Right cardiac atrium (tissue), 5 donors: ENCODE results near the gene DIS3L2. TPM values are rescaled to one million over a fixed set of nuclear protein-coding genes. Genes with fewer than 3 reads are reported as not detected.

Source experiments
- ATAC-seq, 2 donors: fragments of 200-7000 bp; cut with Tn5 transposase; one replicate each; pipeline versions ENCODE4 v1.8.0 to v1.9.1; 2020; ENCODE audit warnings: moderate library complexity in 2 of 2, mild to moderate bottlenecking in 1 of 2
- DNase-seq, 3 donors: peaks; one replicate each; pipeline ENCODE4 v3.0.0-alpha.2; 2020
- H3K27ac ChIP-seq: one replicate; pipeline ENCODE4 v1.5.1; 2013; ENCODE audit warnings: mild to moderate bottlenecking, low read length, control low read depth, moderate library complexity
- H3K27me3 ChIP-seq: one replicate; pipeline ENCODE4 v1.6.1; 2013; ENCODE audit not compliant: control insufficient read depth, insufficient read depth
- H3K4me1 ChIP-seq: one replicate; pipeline ENCODE4 v1.6.1; 2013; ENCODE audit warnings: low read length; ENCODE audit not compliant: control insufficient read depth, insufficient read depth
- H3K4me3 ChIP-seq: one replicate; pipeline ENCODE4 v1.5.1; 2013; ENCODE audit warnings: low read length, control low read depth
- H3K9me3 ChIP-seq: one replicate; pipeline ENCODE4 v1.6.1; 2013; ENCODE audit warnings: low read length; ENCODE audit not compliant: control insufficient read depth
- WGBS: extraction: QIAGEN DNeasy Blood & Tissue Kit; methylation state at CpG from one replicate; pipeline ENCODE4 v1.1.7; 2013; 5-methylcytosine and 5-hydroxymethylcytosine counted together
- intact Hi-C, 4 donors: fragments of 100-400 bp; cut with DNase I; formaldehyde crosslinking; loops; one replicate each; pipeline versions ENCODE4 v1.11.0 to v1.14.0; 2022 to 2023
- polyA plus RNA-seq: library from polyadenylated mRNA; stranded (reverse); fragments of 200-250 nt; gene quantifications from one replicate; pipeline ENCODE4 v1.2.3, GENCODE V29; 2013
- total RNA-seq, 4 donors: library from RNA; stranded (reverse); fragmentation: NEBNext Ultra II Directional; extraction: Animal tissue kit (Norgen Biotek cat#: 25700); gene quantifications; one replicate each; pipeline ENCODE4 v1.2.1, GENCODE V29; 2021
- donor health status: healthy with polysubstance abuse.
- donor health status: DM: no; HTN: yes; CAD: no.
- donor health status: DM: no; HTN: no; CAD: no.
- donor health status: DM: no; HTN: yes; CAD: no; lungs with severe emphysema.
- donor health status: DM: yes; HTN: yes; CAD: no.

Gene DIS3L2
- total and polyA plus RNA-seq, 5 donors = 11.0 to 25.4 (median 20.5) TPM

DNA sequence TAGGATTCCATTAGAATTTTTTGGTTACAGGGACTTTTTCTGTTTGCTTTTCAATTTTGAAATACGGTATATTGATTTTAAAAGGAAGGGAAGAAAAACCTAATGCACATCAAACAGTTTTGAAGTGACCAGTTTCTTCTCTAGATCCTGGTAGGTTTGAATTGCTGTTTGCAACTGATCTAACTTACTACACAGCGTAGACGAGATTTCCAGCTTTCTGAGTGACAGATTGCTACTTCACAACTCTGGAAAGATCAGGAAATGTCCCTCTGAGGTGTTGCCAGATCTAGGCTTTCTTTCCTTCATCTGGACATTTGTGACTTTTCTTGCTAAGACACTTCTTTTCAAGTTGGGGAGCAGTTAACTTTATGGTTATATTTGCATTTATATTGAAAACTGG lies 112.2 kb downstream of the DIS3L2 start:
- no peaks in the 10 kb centered on the region for H3K27me3 ChIP-seq
- intact Hi-C loops = no loop called here
- no peak for ATAC-seq
- no peak for DNase-seq
- WGBS = 77% methylated on average over 3 of the region's 3 CpGs
- H3K4me3 ChIP-seq = no peak overlapping the region
- peaks cover 5% of the 10 kb centered on the region for H3K4me1 ChIP-seq
- no peak overlapping the region for H3K27ac ChIP-seq
- no peaks in the 10 kb centered on the region for H3K9me3 ChIP-seq

DNA sequence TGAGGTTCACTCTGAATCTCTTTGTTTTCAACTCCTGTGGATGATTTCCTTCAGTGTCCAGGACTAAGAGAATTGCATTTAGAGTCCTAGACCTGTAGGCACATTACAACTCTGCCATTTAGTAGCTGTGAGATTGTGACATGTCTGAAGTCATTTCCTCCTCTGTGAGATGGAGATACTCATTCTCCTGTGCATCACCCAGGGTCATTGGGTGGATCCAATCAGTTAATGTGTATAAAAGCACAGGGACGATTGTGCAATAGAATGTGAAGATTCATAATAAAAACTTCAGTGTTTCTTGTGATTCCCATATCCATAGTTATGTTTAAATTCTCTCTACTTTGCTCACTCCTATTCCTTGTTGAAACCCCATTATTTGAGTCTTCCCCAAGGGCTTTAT lies 113.6 kb downstream of the DIS3L2 start:
- 56% methylated on average over 1 of the region's 1 CpG for WGBS
- Histone ChIP-seq H3K4me3 (no peak overlapping the region), H3K27me3 (no peaks in the 10 kb centered on the region), H3K9me3 (no peaks in the 10 kb centered on the region), H3K4me1 (peaks cover 5% of the 10 kb centered on the region), H3K27ac (no peak overlapping the region)
- ATAC-seq = peak in 1 of 2 donors; percentile 78
- no peak for DNase-seq
- intact Hi-C loops = no loop called here

DNA sequence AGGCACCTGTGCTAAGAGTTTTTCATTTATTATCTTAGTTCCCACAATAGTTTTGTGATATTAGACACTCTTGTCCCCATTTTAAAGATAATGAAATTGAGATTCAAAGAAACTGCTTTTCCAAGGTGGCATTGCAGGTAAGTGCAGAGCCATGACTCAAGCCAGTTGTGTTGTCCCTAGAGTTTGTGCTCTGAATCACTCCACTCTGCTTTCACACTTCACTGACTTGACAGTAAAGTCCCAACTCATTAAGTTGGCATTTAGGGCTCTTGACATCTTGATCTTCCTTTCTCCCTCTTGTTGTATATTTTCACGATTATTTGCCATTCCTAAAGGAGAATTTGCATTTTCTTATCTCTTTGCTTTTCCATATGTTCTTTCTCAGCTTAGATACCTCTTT lies 114.3 kb downstream of the DIS3L2 start:
- DNase-seq (no peak), ATAC-seq (no peak)
- Histone ChIP-seq H3K27ac (no peak overlapping the region), H3K9me3 (no peaks in the 10 kb centered on the region), H3K4me3 (no peak overlapping the region), H3K4me1 (peaks cover 5% of the 10 kb centered on the region), H3K27me3 (no peaks in the 10 kb centered on the region)
- intact Hi-C loops = no loop called here
- 90% methylated on average over 1 of the region's 1 CpG for WGBS

DNA sequence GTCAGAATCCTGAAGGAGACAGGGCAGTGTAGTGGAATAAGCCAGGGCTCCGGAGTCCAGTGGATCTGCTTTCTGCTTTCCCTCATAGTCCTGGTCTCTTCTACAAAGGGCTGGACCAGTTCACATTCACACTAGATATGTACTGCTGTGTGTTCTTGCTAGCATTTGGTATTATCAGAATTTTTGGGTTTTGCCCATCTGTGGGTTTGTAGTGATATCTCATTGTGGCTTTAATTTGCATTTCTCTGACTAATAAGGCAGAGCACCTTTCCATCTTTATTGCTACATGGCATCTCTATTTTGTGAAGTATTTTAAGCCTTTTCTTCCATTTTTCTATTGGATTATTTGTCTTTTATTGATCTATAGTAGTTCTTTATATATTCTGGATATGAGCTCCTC lies 114.8 kb downstream of the DIS3L2 start:
- no peak overlapping the region for H3K27ac ChIP-seq
- WGBS = 96% methylated on average over 1 of the region's 1 CpG
- H3K27me3 ChIP-seq = no peaks in the 10 kb centered on the region
- DNase-seq (no peak), ATAC-seq (no peak)
- H3K4me3 ChIP-seq = no peak overlapping the region
- H3K4me1 ChIP-seq = peaks cover 5% of the 10 kb centered on the region
- no peaks in the 10 kb centered on the region for H3K9me3 ChIP-seq
- intact Hi-C loops = no loop called here

GRCh38 chr2:232076736-232077135 lies 115.2 kb downstream of the DIS3L2 start:
- Histone ChIP-seq H3K27me3 (no peaks in the 10 kb centered on the region), H3K27ac (no peak overlapping the region), H3K9me3 (no peaks in the 10 kb centered on the region), H3K4me3 (no peak overlapping the region), H3K4me1 (peaks cover 5% of the 10 kb centered on the region)
- intact Hi-C loops = no loop called here
- 85% methylated on average over 3 of the region's 3 CpGs for WGBS
- no peak for ATAC-seq
- no peak for DNase-seq

GRCh38 chr2:232085164-232085563 lies 123.7 kb downstream of the DIS3L2 start:
- Histone ChIP-seq H3K4me1 (no peaks in the 10 kb centered on the region), H3K9me3 (no peaks in the 10 kb centered on the region), H3K4me3 (no peak overlapping the region), H3K27ac (no peak overlapping the region), H3K27me3 (no peaks in the 10 kb centered on the region)
- ATAC-seq (peak in 1 of 2 donors; percentile 37), DNase-seq (no peak)
- intact Hi-C loops = no loop called here
- 50% methylated on average over 5 of the region's 5 CpGs for WGBS

DNA sequence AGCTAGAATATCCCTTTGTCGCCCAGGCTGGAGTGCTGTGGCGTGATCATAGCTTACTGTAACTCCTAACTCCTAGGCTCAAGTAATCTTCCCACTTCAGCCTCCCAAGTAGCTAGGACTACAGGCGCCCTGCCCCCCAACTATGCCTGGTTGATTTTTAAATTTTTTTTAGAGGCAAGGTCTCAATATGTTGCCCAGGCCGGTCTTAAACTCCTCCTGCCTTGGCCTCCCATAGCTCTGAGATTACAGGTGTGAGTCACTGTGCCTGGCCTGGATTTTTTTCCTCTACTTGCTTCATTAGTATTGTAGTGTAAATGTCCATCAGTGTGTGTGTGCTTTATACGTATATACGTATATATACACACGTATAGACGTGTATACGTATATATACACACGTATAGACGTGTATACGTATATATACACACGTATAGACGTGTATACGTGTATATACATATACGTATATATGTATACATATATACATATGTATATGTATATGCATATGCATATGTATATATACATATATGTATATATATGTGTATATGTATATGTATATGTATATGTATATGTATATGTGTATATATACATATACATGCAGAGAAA lies 124.4 kb downstream of the DIS3L2 start:
- Histone ChIP-seq H3K4me3 (no peak overlapping the region), H3K9me3 (no peaks in the 10 kb centered on the region), H3K27ac (no peak overlapping the region), H3K4me1 (no peaks in the 10 kb centered on the region), H3K27me3 (no peaks in the 10 kb centered on the region)
- DNase-seq (no peak), ATAC-seq (no peak)
- intact Hi-C loops = no loop called here
- WGBS = 93% methylated on average over 16 of the region's 16 CpGs

DNA sequence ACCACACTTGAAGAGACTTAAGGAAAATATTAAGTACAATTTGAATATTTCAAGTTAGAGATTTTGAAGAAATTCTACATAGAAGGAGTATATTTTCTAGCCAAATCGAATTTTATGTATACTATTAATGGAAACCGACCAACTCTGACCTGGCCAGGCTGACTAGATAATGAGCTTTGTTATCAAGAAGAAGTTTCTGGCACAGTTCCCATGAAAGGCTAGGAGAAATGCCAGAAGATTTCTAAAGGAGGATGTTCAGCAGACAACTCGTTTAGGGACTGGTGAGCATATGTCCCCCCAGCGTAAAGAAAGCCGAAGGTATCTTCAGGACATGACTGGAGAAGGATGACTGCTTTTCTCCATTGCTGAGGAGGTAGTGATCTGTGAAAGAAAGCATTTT lies 127.3 kb downstream of the DIS3L2 start:
- intact Hi-C loops = no loop called here
- 38% methylated on average over 5 of the region's 5 CpGs for WGBS
- Histone ChIP-seq H3K27me3 (no peaks in the 10 kb centered on the region), H3K9me3 (no peaks in the 10 kb centered on the region), H3K4me3 (no peak overlapping the region), H3K4me1 (no peaks in the 10 kb centered on the region), H3K27ac (no peak overlapping the region)
- ATAC-seq = no peak
- no peak for DNase-seq

- DNase-seq (no peak), ATAC-seq (no peak)
- H3K27me3 ChIP-seq = no peaks in the 10 kb centered on the region
- 95% methylated on average over 3 of the region's 3 CpGs for WGBS
- H3K27ac ChIP-seq = no peak overlapping the region
- H3K9me3 ChIP-seq = no peaks in the 10 kb centered on the region
- H3K4me3 ChIP-seq = no peak overlapping the region
- no peaks in the 10 kb centered on the region for H3K4me1 ChIP-seq
- intact Hi-C loops = no loop called here
These were observed 132.7 kb downstream of the DIS3L2 start for GRCh38 chr2:232094201-232094600.

DNA sequence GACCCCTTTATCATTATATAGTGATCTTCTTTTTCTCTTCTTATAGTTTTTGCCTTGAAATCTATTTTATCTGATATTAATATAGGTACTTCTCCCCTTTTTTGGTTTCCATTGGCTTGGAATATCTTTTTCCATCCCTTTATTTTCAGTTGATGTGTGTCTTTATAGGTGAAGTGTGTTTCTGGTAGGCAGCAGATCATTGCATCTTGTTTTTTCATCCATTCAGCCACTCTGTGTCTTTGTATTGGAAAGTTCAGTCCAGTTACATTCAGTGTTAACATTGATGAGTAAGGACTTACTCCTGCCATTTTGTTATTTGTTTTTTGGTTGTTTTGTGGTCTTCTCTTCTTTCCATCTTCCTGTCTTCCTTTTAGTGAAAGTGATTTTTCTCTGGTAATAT lies 133.4 kb downstream of the DIS3L2 start:
- Histone ChIP-seq H3K9me3 (no peaks in the 10 kb centered on the region), H3K4me1 (no peaks in the 10 kb centered on the region), H3K4me3 (no peak overlapping the region), H3K27me3 (no peaks in the 10 kb centered on the region), H3K27ac (no peak overlapping the region)
- intact Hi-C loops = no loop called here
- ATAC-seq = no peak
- no peak for DNase-seq

DNA sequence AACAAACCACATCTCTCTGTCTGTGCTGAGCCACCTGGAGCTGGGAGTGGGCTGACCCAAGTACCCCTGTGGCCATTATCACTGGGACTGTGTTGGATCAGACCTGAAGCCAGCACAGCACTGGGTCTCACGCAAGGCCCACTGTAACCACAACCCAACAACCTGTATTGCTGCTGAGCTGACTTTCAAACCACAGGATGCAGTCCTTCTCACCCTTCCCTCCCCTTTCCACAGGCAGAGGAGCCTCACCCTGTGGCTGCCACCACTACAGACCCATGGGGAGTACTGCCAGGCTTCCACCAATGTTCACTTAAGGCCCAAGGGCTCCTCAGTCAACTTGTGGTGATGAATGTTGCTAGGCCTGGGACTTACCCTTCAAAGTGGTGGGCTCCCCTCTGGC lies 135.7 kb downstream of the DIS3L2 start:
- DNase-seq = no peak
- no peak overlapping the region for H3K4me3 ChIP-seq
- intact Hi-C loops = no loop called here
- no peaks in the 10 kb centered on the region for H3K4me1 ChIP-seq
- ATAC-seq = no peak
- no peak overlapping the region for H3K27ac ChIP-seq
- no peaks in the 10 kb centered on the region for H3K27me3 ChIP-seq
- 94% methylated on average over 1 of the region's 1 CpG for WGBS
- H3K9me3 ChIP-seq = no peaks in the 10 kb centered on the region

DNA sequence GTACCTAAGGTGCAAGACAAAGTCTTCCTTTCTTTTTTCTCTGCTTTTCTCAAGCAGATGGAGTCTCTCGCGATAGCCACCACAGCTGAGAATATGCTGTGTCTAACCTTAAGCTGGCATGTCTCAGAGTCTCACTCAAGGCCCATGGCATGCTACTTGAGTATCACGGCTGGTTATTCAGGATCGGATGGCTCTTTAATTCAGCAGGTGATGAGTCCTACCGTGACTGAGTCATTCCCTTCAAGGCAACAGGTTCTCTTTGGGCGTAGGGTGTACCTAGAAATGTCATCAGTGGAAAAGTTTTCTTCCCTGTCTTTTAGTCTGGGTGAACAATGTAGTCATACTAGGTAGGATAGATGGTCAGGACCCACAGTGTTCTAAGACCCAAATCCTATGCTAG lies 136.2 kb downstream of the DIS3L2 start:
- H3K27ac ChIP-seq = no peak overlapping the region
- DNase-seq (no peak), ATAC-seq (no peak)
- no peaks in the 10 kb centered on the region for H3K4me1 ChIP-seq
- no peaks in the 10 kb centered on the region for H3K27me3 ChIP-seq
- WGBS = 98% methylated on average over 6 of the region's 6 CpGs
- H3K4me3 ChIP-seq = no peak overlapping the region
- H3K9me3 ChIP-seq = no peaks in the 10 kb centered on the region
- intact Hi-C loops = no loop called here
